Activated CD8-positive, alpha-beta T cell treated with anti-CD3 and anti-CD28 coated beads, Interleukin-2, amount 10 ng/mL, durations not matched to agents 7 days and 5 days (primary cell): ENCODE data around the gene HASPIN. TPM values are rescaled to one million over a fixed set of nuclear protein-coding genes. Genes with fewer than 3 reads are reported as not detected.

Experiments used
- ATAC-seq: fragments of 150-1000 bp; cut with Tn5 transposase; one replicate; pipeline ENCODE4 v1.10.0; 2021; ENCODE audit warnings: moderate library complexity
- CTCF ChIA-PET: fragments of 350-600 bp; sonication (Branson Sonifier 250); formaldehyde crosslinking; loops from one replicate; lab custom pipeline; 2021; ENCODE audit warnings: antibody characterized with exemption; lab: Charles Lee
- POLR2A ChIA-PET: fragments of 350-600 bp; sonication (Branson Sonifier 250); formaldehyde crosslinking; loops from one replicate; lab custom pipeline; 2021; ENCODE audit warnings: antibody characterized with exemption; lab: Charles Lee
- DNase-seq: peaks from one replicate; pipeline ENCODE4 v3.0.0-alpha.2; 2020
- H3K27ac Mint-ChIP-seq: one replicate; pipeline ENCODE4 v1.8.0; 2021; ENCODE audit warnings: mild to moderate bottlenecking, mixed read lengths
- H3K27me3 Mint-ChIP-seq: one replicate; pipeline ENCODE4 v1.8.0; 2021; ENCODE audit warnings: low read depth, mixed read lengths
- H3K36me3 Mint-ChIP-seq: one replicate; pipeline ENCODE4 v1.8.0; 2021; ENCODE audit warnings: low read depth, mixed read lengths
- H3K4me1 Mint-ChIP-seq: one replicate; pipeline ENCODE4 v1.8.0; 2021; ENCODE audit warnings: low read depth, mixed read lengths
- H3K4me3 Mint-ChIP-seq: one replicate; pipeline ENCODE4 v1.8.0; 2021; ENCODE audit warnings: mild to moderate bottlenecking, mixed read lengths
- H3K9me3 Mint-ChIP-seq: one replicate; pipeline ENCODE4 v1.8.0; 2022; ENCODE audit warnings: mixed read lengths; ENCODE audit not compliant: insufficient read depth
- total RNA-seq, 2 experiments: library from RNA; stranded (reverse); gene quantifications; one replicate each; pipeline ENCODE4 v1.2.3, GENCODE V29; 2021

HASPIN gene
- total RNA-seq, 2 experiments from 2014 or later, result 27.0 to 28.1 TPM

DNA sequence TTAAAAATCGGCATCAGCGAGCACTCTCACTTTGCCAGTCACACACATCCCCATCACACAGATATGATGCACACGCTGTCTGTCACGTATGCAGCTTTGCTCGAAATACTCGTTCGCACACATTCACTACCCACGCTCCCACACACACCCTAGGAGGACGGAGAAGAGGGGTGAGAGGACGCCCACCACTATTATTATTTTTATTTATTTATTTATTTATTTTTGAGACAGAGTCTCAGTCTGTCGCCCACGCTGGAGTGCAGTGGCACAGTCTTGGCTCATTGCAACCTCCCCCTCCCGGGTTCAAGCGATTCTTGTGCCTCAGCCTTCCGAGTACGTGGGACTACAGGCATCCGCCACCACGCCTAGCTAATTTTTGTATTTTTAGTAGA, 30.4 kb downstream of the HASPIN start:
- Mint-ChIP-seq H3K4me1 (peaks cover 53% of the 10 kb centered on the region), H3K27me3 (no peaks in the 10 kb centered on the region), H3K36me3 (peaks cover under 1% of the 10 kb centered on the region), H3K27ac (no peak overlapping the region), H3K9me3 (no peaks in the 10 kb centered on the region), H3K4me3 (no peak overlapping the region)
- ChIA-PET POLR2A (interaction anchor here (0.6 kb wide), 1 partner anchor 152 kb away, joined by 3 read pairs; no protein-coding TSS in a partner anchor), CTCF (interaction anchor here (0.9 to 2.5 kb wide), 3 partner anchors 7 to 90 kb away, joined by 3 to 18 read pairs (median 3); no protein-coding TSS in a partner anchor)
- ATAC-seq (no peak), DNase-seq (no peak)

DNA sequence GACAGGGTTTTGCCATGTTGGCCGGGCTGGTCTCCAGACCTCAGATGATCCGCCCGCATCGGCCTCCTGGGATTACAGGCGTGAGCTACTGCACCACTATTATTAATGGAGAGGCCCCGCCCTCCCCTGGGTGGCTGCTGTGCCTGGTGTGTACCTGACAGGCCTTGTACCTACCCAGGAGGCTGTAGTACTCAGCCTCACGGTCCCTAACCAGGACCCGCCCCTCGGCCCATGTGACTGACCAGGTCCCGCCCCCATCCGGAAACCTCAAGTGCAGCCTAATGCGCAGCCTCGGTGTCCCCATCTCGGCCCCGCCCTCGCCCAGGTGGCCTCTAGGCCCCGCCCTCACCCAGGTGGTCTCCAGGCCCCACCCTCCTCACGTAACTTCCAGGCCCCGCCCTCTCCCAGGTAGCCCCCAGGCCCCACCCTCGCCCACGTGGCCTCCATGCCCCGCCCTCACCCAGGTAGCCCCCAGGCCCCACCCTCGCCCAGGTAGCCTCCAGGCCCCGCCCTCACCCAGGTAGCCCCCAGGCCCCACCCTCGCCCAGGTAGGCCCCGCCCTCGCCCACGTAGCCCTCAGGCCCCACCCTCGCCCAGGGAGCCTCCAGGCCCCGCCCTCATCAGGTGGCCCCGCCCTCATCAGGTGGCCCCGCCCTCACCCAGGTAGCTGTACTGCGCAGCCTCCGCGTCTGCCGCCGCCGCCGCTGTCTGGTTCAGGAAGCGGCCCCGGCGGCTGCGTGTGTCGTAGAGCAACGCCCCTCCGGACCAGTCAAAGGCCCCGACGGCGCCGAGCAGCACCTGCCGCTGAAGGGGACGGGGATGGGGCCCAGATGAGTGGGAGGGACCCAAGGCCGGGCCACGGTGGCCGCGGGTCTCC, 31.0 kb downstream of the HASPIN start:
- Mint-ChIP-seq H3K4me1 (peaks cover 50% of the 10 kb centered on the region), H3K27ac (no peak overlapping the region), H3K36me3 (peaks cover 6% of the 10 kb centered on the region), H3K9me3 (peaks cover 1% of the 10 kb centered on the region), H3K27me3 (no peaks in the 10 kb centered on the region), H3K4me3 (no peak overlapping the region)
- ChIA-PET POLR2A (interaction anchor here (0.6 kb wide), 1 partner anchor 153 kb away, joined by 3 read pairs; no protein-coding TSS in a partner anchor), CTCF (interaction anchor here (0.9 to 2.3 kb wide), 2 partner anchors 17 to 89 kb away, joined by 3 to 9 read pairs; no protein-coding TSS in a partner anchor)
- peak; percentile 78 for ATAC-seq
- peak; percentile 77 for DNase-seq

- no peak overlapping the region for H3K27ac Mint-ChIP-seq
- H3K9me3 Mint-ChIP-seq, result peaks cover 6% of the 10 kb centered on the region
- H3K27me3 Mint-ChIP-seq, result peaks cover 2% of the 10 kb centered on the region
- peak overlapping the region; percentile 13 for H3K4me3 Mint-ChIP-seq
- ChIA-PET CTCF (interaction anchor here (2.3 kb wide), 1 partner anchor 18 kb away, joined by 9 read pairs; no protein-coding TSS in a partner anchor), POLR2A (interaction anchor here (0.7 kb wide), 1 partner anchor 32 kb away, joined by 3 read pairs; the partner anchor contains the start of gene HASPIN)
- H3K4me1 Mint-ChIP-seq, result peaks cover 42% of the 10 kb centered on the region
- DNase-seq (no peak), ATAC-seq (no peak)
- H3K36me3 Mint-ChIP-seq, result peaks cover 11% of the 10 kb centered on the region
These were observed 31.8 kb downstream of the HASPIN start for GRCh38 chr17:3755335-3756030.

DNA sequence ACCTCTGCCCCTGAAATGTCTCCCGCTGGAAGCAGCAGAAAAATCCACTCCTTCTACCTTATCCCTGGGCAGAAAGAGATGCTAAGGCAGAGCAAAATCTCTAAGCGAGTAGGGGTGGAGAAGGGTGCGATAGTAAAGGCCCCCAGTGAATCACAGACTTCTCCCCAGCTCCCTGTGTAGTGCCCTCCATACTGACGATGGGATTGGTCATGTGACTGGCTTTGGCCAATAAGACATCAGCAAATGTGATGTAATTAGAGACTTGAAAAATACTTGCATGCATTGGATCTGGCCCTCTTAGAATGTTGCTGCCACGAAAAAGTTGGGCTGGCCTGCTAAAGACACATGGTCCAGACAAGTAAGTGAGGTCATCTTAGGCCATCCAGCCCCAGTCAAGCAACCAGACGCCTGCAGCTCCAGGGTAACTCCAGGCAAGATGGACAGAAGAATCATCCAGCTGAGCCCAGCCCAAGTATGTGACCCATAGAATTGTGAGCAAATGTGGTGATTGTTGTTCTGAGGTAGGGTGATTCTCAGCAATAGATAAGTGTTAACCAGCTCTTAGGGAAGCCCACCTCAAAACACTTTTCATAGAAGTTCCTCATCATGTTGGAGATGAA, 36.0 kb downstream of the HASPIN start:
- ATAC-seq, result no peak
- peaks cover 2% of the 10 kb centered on the region for H3K27me3 Mint-ChIP-seq
- peaks cover 12% of the 10 kb centered on the region for H3K9me3 Mint-ChIP-seq
- no peak overlapping the region for H3K4me3 Mint-ChIP-seq
- H3K36me3 Mint-ChIP-seq, result peaks cover 22% of the 10 kb centered on the region
- CTCF ChIA-PET, result interaction anchor here (2.5 kb wide), 1 partner anchor 21 kb away, joined by 13 read pairs; no protein-coding TSS in a partner anchor
- H3K4me1 Mint-ChIP-seq, result peaks cover 38% of the 10 kb centered on the region
- no peak overlapping the region for H3K27ac Mint-ChIP-seq
- POLR2A ChIA-PET, result interaction anchor here (0.9 to 1.3 kb wide), 2 partner anchors 8 to 10 kb away, joined by 3 to 4 read pairs; no protein-coding TSS in a partner anchor
- no peak for DNase-seq

- peaks cover 2% of the 10 kb centered on the region for H3K27me3 Mint-ChIP-seq
- POLR2A ChIA-PET, result interaction anchor here (1.1 to 1.3 kb wide), 2 partner anchors 10 to 35 kb away, joined by 3 to 4 read pairs; no protein-coding TSS in a partner anchor
- peaks cover 22% of the 10 kb centered on the region for H3K36me3 Mint-ChIP-seq
- DNase-seq (no peak), ATAC-seq (no peak)
- no peak overlapping the region for H3K27ac Mint-ChIP-seq
- CTCF ChIA-PET, result interaction anchor here (0.8 to 2.5 kb wide), 6 partner anchors 8 to 82 kb away, joined by 3 to 13 read pairs (median 3); partner anchors contain the start of gene ITGAE
- H3K9me3 Mint-ChIP-seq, result peaks cover 12% of the 10 kb centered on the region
- H3K4me3 Mint-ChIP-seq, result no peak overlapping the region
- peaks cover 48% of the 10 kb centered on the region for H3K4me1 Mint-ChIP-seq
These were observed 37.6 kb downstream of the HASPIN start for GRCh38 chr17:3761036-3761917.

DNA sequence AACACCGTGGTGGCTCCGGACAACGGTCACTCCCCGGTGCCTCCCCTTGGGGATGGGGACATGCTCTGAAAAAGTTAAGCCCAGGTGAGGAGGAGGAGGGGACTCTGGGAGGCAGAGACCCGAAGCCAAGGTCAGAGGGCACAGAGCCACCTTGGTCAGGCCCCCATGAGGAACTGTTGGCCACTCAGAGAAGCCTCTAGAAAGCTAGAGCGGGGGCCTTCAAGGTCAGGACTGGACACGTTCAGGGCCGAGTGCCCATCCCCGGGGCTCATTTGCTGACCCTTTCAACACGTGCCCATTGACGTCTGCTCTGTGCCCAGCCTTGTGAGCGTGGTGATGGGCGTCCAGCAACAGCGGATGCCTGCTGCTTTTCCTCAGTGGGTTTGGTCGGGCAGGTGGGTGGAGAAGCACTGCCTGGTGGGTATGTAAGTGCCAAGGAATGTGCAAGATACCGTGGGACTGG, 38.2 kb downstream of the HASPIN start:
- Mint-ChIP-seq H3K4me3 (no peak overlapping the region), H3K27ac (no peak overlapping the region), H3K9me3 (peaks cover 12% of the 10 kb centered on the region), H3K4me1 (peaks cover 53% of the 10 kb centered on the region), H3K27me3 (peaks cover 2% of the 10 kb centered on the region), H3K36me3 (peaks cover 24% of the 10 kb centered on the region)
- POLR2A ChIA-PET, result no interaction called here
- DNase-seq (no peak), ATAC-seq (no peak)
- CTCF ChIA-PET, result interaction anchor here (1.0 to 3.5 kb wide), 5 partner anchors 9 to 25 kb away, joined by 3 to 34 read pairs (median 3); no protein-coding TSS in a partner anchor

- Mint-ChIP-seq H3K27me3 (peaks cover 2% of the 10 kb centered on the region), H3K4me3 (peak overlapping the region; percentile 59), H3K27ac (peak overlapping the region; percentile 90), H3K36me3 (peaks cover 30% of the 10 kb centered on the region), H3K4me1 (peaks cover 59% of the 10 kb centered on the region), H3K9me3 (peaks cover 12% of the 10 kb centered on the region)
- ATAC-seq (peak; percentile 50), DNase-seq (peak; percentile 69)
- ChIA-PET POLR2A (interaction anchor here (0.5 to 1.1 kb wide), 3 partner anchors 9 to 671 kb away, joined by 3 to 4 read pairs (median 3); no protein-coding TSS in a partner anchor), CTCF (interaction anchor here (1.0 to 3.5 kb wide), 7 partner anchors 10 to 151 kb away, joined by 3 to 34 read pairs (median 3); no protein-coding TSS in a partner anchor)
These were observed 39.4 kb downstream of the HASPIN start for GRCh38 chr17:3762922-3763776.

DNA sequence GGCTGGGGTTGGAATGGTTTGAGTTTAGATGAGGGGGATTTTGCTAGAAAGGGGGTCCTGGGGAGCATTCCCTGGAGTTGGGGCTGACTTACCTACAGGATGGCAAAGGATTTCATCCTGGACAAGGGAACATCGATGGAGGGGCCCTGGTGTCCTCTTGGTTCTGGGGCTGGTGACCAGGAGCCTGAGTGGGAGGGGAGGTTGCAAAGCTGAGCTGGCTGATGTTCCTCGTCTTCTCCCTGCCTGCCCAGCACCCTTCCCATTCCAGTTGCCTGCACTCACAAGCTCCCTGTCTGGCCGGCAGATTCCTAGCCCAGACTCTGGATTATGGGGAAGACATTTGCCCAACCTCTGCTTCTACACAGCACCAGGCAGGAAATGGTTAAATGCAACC, 40.1 kb downstream of the HASPIN start:
- peaks cover 34% of the 10 kb centered on the region for H3K36me3 Mint-ChIP-seq
- H3K27me3 Mint-ChIP-seq, result peaks cover 2% of the 10 kb centered on the region
- POLR2A ChIA-PET, result interaction anchor here (0.5 to 1.1 kb wide), 3 partner anchors 8 to 671 kb away, joined by 3 to 4 read pairs (median 3); no protein-coding TSS in a partner anchor
- ATAC-seq (no peak), DNase-seq (no peak)
- CTCF ChIA-PET, result interaction anchor here (1.2 to 3.5 kb wide), 5 partner anchors 25 to 150 kb away, joined by 3 to 34 read pairs (median 6); no protein-coding TSS in a partner anchor
- H3K4me3 Mint-ChIP-seq, result peak overlapping the region; percentile 59
- H3K9me3 Mint-ChIP-seq, result peaks cover 12% of the 10 kb centered on the region
- H3K4me1 Mint-ChIP-seq, result peaks cover 65% of the 10 kb centered on the region
- H3K27ac Mint-ChIP-seq, result peak overlapping the region; percentile 90

DNA sequence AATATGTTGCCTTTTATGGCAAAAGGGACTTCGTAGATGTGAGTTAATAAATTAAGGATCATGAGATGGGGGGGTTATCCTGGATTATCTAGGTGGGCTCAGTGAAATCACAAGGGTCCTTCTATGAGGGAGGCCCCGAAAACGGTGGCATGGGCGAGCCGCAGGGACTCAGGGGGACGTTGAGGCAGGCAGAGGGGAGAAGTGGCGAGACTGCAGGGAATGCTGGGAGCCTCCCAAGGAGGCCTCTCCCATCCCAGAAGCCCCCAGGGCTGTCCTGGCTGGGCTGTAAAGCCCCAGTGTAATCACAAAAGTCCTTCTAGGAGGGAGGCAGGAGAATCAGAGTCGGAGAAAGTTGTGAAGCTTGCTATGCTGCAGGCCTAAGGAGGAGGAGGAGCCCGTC, 42.3 kb downstream of the HASPIN start:
- Mint-ChIP-seq H3K27ac (peak overlapping the region; percentile 90), H3K4me1 (peaks cover 85% of the 10 kb centered on the region), H3K9me3 (peaks cover 2% of the 10 kb centered on the region), H3K27me3 (no peaks in the 10 kb centered on the region), H3K36me3 (peaks cover 17% of the 10 kb centered on the region), H3K4me3 (peak overlapping the region; percentile 57)
- ChIA-PET CTCF (interaction anchor here (0.9 to 2.5 kb wide), 8 partner anchors 26 to 81 kb away, joined by 3 to 22 read pairs (median 4); no protein-coding TSS in a partner anchor), POLR2A (interaction anchor here (1.0 to 1.5 kb wide), 3 partner anchors 22 to 42 kb away, joined by 3 to 5 read pairs (median 4); partner anchors contain the start of gene HASPIN)
- DNase-seq (no peak), ATAC-seq (no peak)
